Right lobe of liver (tissue), 6 donors: ENCODE data around the gene HOXB4. TPM values are rescaled to one million over a fixed set of nuclear protein-coding genes. Genes with fewer than 3 reads are reported as not detected.
A peak's percentile ranks its signal among the peaks of the same experiment; 100 is the strongest.

ENCODE experiments used
- ATAC-seq, 4 donors: fragments of 200-7000 bp; cut with Tn5 transposase; one replicate each; pipeline ENCODE4 v1.9.1; 2020; ENCODE audit warnings: mild to moderate bottlenecking in 4 of 4, moderate library complexity in 4 of 4
- DNase-seq, 3 donors: peaks; one replicate each; pipeline ENCODE4 v3.0.0-alpha.2; 2020
- H3K27ac ChIP-seq, 3 donors: fragments of 200-600 bp; one replicate each; pipeline ENCODE4 v1.8.0; 2022
- H3K27me3 ChIP-seq, 2 donors: fragments of 200-600 bp; one replicate each; pipeline ENCODE4 v1.8.0; 2022
- H3K36me3 ChIP-seq, 4 donors: fragments of 200-600 bp; sonication (generic) in 1 of 4; one replicate each; pipeline versions ENCODE4 v1.5.1 to v1.8.0; 2017 to 2022; ENCODE audit warnings: control low read depth in 1 of 4
- H3K4me1 ChIP-seq, 4 donors: fragments of 200-600 bp; sonication (generic) in 1 of 4; one replicate each; pipeline versions ENCODE4 v1.5.1 to v1.8.0; 2017 to 2022; ENCODE audit warnings: control low read depth in 1 of 4
- H3K4me3 ChIP-seq, 3 donors: fragments of 200-600 bp; one replicate each; pipeline ENCODE4 v1.8.0; 2022
- H3K9me3 ChIP-seq, 4 donors: fragments of 200-600 bp; sonication (generic) in 1 of 4; one replicate each; pipeline versions ENCODE4 v1.5.1 to v1.8.0; 2017 to 2022; ENCODE audit warnings: control low read depth in 1 of 4
- CTCF ChIP-seq, 4 donors: fragments of 200-600 bp in 3 of 4; fragments of 450-650 bp in 1 of 4; IDR thresholded peaks; one replicate each; pipeline versions ENCODE4 v1.5.1 to v1.8.0; 2016 to 2022; ENCODE audit warnings: antibody characterized with exemption in 4 of 4, mild to moderate bottlenecking in 2 of 4
- POLR2A ChIP-seq: fragments of 450-650 bp; IDR thresholded peaks from one replicate; pipeline ENCODE4 v1.6.1; 2017; ENCODE audit warnings: antibody characterized with exemption, mild to moderate bottlenecking
- WGBS: methylation state at CpG from one replicate; pipeline ENCODE4 v1.1.6; 2018; ENCODE audit warnings: low coverage, low lambda C conversion rate; ENCODE audit not compliant: insufficient coverage; ENCODE audit errors: missing lambda C conversion rate; 5-methylcytosine and 5-hydroxymethylcytosine counted together
- intact Hi-C, 2 donors: fragments of 100-400 bp; cut with DNase I; formaldehyde crosslinking; loops; one replicate each; pipeline versions ENCODE4 v1.11.2 to v1.14.1; 2022
- total RNA-seq, 6 experiments: library from RNA; depleted of rRNA in 2 of 6; stranded (reverse); fragments of >200 nt in 2 of 6; fragmentation: NEBNext Ultra II Directional in 3 of 6; extraction: Animal tissue kit (Norgen Biotek cat#: 25700) in 3 of 6; gene quantifications; one replicate each; pipeline versions ENCODE4 v1.1.0 to v1.2.4, GENCODE V29; 2016 to 2023
- donor health status: DM: no; HTN: yes; CAD: no.
- donor health status: DM: no; HTN: no; CAD: no.
- donor health status: DM: no; HTN: no; CAD: no.
- donor health status: DM: no; HTN: yes; CAD: no.
- donor health status: DM: no; HTN: yes; CAD: no.

The HOXB4 gene
- total RNA-seq, 6 experiments from 2014 or later: 0.31 to 1.1 (median 0.68) TPM

- H3K27me3 ChIP-seq: peaks cover 22 to 72% of the 10 kb centered on the region in 2 donors
- no peak for DNase-seq
- WGBS: 17% methylated on average over 15 of the region's 41 CpGs
- H3K4me3 ChIP-seq: no peak overlapping the region
- intact Hi-C loops: no loop called here
- TF ChIP-seq CTCF (IDR thresholded peaks at IDR 0.05) (no peak), POLR2A (no peak)
- no peak overlapping the region for H3K27ac ChIP-seq
- H3K9me3 ChIP-seq: no peaks in the 10 kb centered on the region
- no peak for ATAC-seq
- H3K36me3 ChIP-seq: no peaks in the 10 kb centered on the region
- H3K4me1 ChIP-seq: peaks cover 0 to 17% (median 2%) of the 10 kb centered on the region in 4 donors
Measured at GRCh38 chr17:48621410-48622392, 43.6 kb upstream of the HOXB4 start.

GRCh38 chr17:48620461-48621139 lies 42.5 kb upstream of the HOXB4 start:
- no peak overlapping the region for H3K4me3 ChIP-seq
- H3K36me3 ChIP-seq: no peaks in the 10 kb centered on the region
- 20% methylated on average over 4 of the region's 6 CpGs for WGBS
- H3K27me3 ChIP-seq: peaks cover 33 to 75% of the 10 kb centered on the region in 2 donors
- H3K4me1 ChIP-seq: peaks cover 0 to 8% (median 0%) of the 10 kb centered on the region in 4 donors
- DNase-seq (no peak), ATAC-seq (no peak)
- H3K27ac ChIP-seq: no peak overlapping the region
- TF ChIP-seq POLR2A (no peak), CTCF (IDR thresholded peaks at IDR 0.05) (no peak)
- no peaks in the 10 kb centered on the region for H3K9me3 ChIP-seq
- intact Hi-C loops: no loop called here

GRCh38 chr17:48619826-48620449 lies 41.8 kb upstream of the HOXB4 start:
- ATAC-seq (no peak), DNase-seq (no peak)
- intact Hi-C loops: loop anchor here in 1 of 2 donors (10.0 kb wide), 1 partner anchor 275 kb away; no protein-coding TSS in a partner anchor
- 22% methylated on average over 21 of the region's 32 CpGs for WGBS
- peaks cover 0 to 1% (median 0%) of the 10 kb centered on the region in 4 donors for H3K4me1 ChIP-seq
- no peaks in the 10 kb centered on the region for H3K36me3 ChIP-seq
- H3K27me3 ChIP-seq: peaks cover 30 to 73% of the 10 kb centered on the region in 2 donors
- no peak for TF ChIP-seq POLR2A
- H3K27ac ChIP-seq: no peak overlapping the region
- no peak overlapping the region for H3K4me3 ChIP-seq
- no peaks in the 10 kb centered on the region for H3K9me3 ChIP-seq

- Histone ChIP-seq H3K27me3 (peaks cover 18 to 75% of the 10 kb centered on the region in 2 donors), H3K4me3 (no peak overlapping the region), H3K4me1 (peaks cover 0 to 4% (median 0%) of the 10 kb centered on the region in 4 donors), H3K27ac (no peak overlapping the region), H3K36me3 (no peaks in the 10 kb centered on the region), H3K9me3 (no peaks in the 10 kb centered on the region)
- intact Hi-C loops: loop anchor here in 1 of 2 donors (10.0 kb wide), 1 partner anchor 274 kb away; no protein-coding TSS in a partner anchor
- ATAC-seq: peak; percentile 92 to 99 (median 97)
- WGBS: 2% methylated on average over 25 of the region's 25 CpGs
- peak; percentile 87 to 90 (median 87) for DNase-seq
- TF ChIP-seq CTCF (IDR thresholded peaks at IDR 0.05): peak; percentile 96 to 97 (median 97)
- TF ChIP-seq POLR2A: no peak
Measured at GRCh38 chr17:48618256-48618896, 40.2 kb upstream of the HOXB4 start.
